ENCODE measurements around the gene STKLD1. TPM values are rescaled to one million over a fixed set of nuclear protein-coding genes. Genes with fewer than 3 reads are reported as not detected.
A peak's percentile ranks its signal among the peaks of the same experiment; 100 is the strongest.
"Not testable (repeated sequence)": the region's sequence is repeated elsewhere in the genome, so short reads cannot be mapped to it uniquely, and the experiment has no call there.

STKLD1 gene
- under 1 TPM in 1 of 2 donors, not detected in 1; 0.77 TPM for total RNA-seq

- H3K4me1 Mint-ChIP-seq: peaks cover 12% of the 10 kb centered on the region
- ATAC-seq (replicated peaks): peak; percentile 73
- no peaks in the 10 kb centered on the region for H3K27me3 Mint-ChIP-seq
- no peaks in the 10 kb centered on the region for H3K9me3 Mint-ChIP-seq
- H3K36me3 Mint-ChIP-seq (ENCODE audit: low read depth): peaks cover 43% of the 10 kb centered on the region
- peak within 1 kb of the TSS; percentile 94 for H3K4me3 Mint-ChIP-seq
- peak within 1 kb of the TSS; percentile 92 for H3K27ac Mint-ChIP-seq
Measured at GRCh38 chr9:133375724-133376654, at the start of gene STKLD1, which contains the start of gene SURF4. Gene STKLD1, plus strand, starts transcription at chr9:133376366. Its CDS starts 108 bp downstream, at chr9:133376474. Gene SURF4, minus strand, starts transcription at chr9:133376060. Its CDS starts 91 bp downstream, at chr9:133375969.

- ATAC-seq (replicated peaks); H3K4me3 Mint-ChIP-seq; H3K9me3 Mint-ChIP-seq; H3K27me3 Mint-ChIP-seq; H3K4me1 Mint-ChIP-seq; H3K27ac Mint-ChIP-seq: not testable (repeated sequence)
- H3K36me3 Mint-ChIP-seq (ENCODE audit: low read depth): peaks cover 30% of the 10 kb centered on the region
Measured at GRCh38 chr9:133327021-133327420, 49.1 kb upstream of the STKLD1 start.

DNA sequence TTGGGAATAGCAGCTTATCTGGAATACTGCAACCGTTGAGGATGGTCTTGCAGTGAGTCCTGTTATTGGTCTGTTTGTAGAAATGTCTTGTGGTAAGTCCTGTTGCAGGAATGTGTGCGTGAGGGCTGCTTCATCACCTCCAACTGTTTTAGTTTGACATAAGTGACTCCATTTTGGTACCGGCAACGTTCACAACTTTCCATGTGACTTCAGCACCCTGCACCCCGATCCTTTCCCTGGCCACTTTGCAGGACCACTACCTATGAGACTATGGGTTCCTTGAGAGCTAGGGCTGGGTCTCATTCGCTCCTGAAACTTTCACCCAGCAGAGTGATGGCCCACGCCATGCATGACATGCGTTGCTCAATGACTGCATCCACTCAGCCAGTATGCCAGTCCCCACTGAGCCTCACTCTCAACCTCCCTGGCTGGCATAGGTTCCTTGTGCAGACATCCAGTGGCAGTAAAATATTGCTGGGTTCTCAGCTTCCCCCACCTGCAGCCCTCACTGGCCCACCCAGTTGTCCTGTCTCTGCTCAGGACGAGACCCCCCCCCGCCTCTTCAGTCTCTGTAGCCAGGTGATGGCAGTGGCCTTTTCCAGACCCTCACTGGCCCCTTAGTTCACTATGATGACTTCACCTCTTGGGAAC, 48.2 kb upstream of the STKLD1 start:
- Mint-ChIP-seq H3K4me3 (no peak overlapping the region), H3K36me3 (ENCODE audit: low read depth) (peaks cover 40% of the 10 kb centered on the region), H3K27ac (no peak overlapping the region), H3K27me3 (no peaks in the 10 kb centered on the region), H3K4me1 (peaks cover 4% of the 10 kb centered on the region), H3K9me3 (no peaks in the 10 kb centered on the region)
- no peak for ATAC-seq (replicated peaks)

- not testable (repeated sequence) for ATAC-seq (replicated peaks); H3K4me1 Mint-ChIP-seq; H3K27ac Mint-ChIP-seq; H3K4me3 Mint-ChIP-seq; H3K9me3 Mint-ChIP-seq; H3K27me3 Mint-ChIP-seq
- H3K36me3 Mint-ChIP-seq (ENCODE audit: low read depth): peaks cover 56% of the 10 kb centered on the region
Measured at GRCh38 chr9:133329306-133330156, 46.6 kb upstream of the STKLD1 start.

- Mint-ChIP-seq H3K4me3 (no peak overlapping the region), H3K36me3 (ENCODE audit: low read depth) (peaks cover 72% of the 10 kb centered on the region), H3K27me3 (no peaks in the 10 kb centered on the region), H3K9me3 (no peaks in the 10 kb centered on the region), H3K4me1 (peaks cover 4% of the 10 kb centered on the region), H3K27ac (no peak overlapping the region)
- no peak for ATAC-seq (replicated peaks)
Measured at GRCh38 chr9:133331221-133331620, 44.9 kb upstream of the STKLD1 start.

DNA sequence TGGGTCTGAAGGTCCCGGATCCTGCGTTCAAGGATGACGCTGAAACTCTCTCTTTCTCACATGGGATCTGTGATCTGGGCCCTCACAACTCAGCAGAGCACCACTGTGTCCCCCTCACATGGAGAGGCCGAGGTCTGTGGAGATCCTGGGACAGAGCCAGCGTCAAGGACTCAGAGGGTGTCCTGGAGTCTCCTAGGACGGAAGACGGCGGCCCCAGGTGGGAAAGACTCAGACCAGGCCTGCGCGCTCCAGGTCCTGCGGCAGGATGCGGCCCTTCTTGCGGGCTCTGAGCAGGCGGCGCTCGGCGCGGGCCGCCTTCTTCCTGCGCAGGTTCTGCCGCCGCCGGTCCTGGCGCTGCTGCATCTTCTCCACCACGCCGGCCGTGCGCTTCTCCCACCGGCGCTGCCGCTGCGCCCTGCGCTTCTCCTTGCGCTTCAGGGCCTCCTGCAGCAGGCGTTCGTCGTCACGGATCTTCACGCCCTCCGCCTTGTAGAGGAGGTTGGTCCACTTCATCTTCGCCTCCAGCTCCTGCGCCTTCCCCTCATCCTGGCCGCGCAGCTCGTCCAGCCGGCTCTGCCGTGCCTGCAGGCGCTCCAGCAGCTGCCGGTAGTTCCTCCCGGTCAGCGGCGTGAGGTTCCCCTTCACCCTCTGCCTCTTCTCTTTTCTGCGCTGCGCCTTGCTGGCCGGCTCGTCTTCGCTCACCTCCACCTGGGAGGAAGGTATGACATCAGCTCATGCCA, 44.4 kb upstream of the STKLD1 start:
- Mint-ChIP-seq H3K36me3 (ENCODE audit: low read depth) (peaks cover 75% of the 10 kb centered on the region), H3K27ac (no peak overlapping the region), H3K4me1 (peaks cover 4% of the 10 kb centered on the region), H3K9me3 (no peaks in the 10 kb centered on the region), H3K4me3 (no peak overlapping the region), H3K27me3 (no peaks in the 10 kb centered on the region)
- no peak for ATAC-seq (replicated peaks)

- Mint-ChIP-seq H3K36me3 (ENCODE audit: low read depth) (peaks cover 75% of the 10 kb centered on the region), H3K27me3 (no peaks in the 10 kb centered on the region), H3K27ac (no peak overlapping the region), H3K4me3 (no peak overlapping the region), H3K9me3 (no peaks in the 10 kb centered on the region), H3K4me1 (peaks cover 4% of the 10 kb centered on the region)
- no peak for ATAC-seq (replicated peaks)
Measured at GRCh38 chr9:133332381-133332730, 43.8 kb upstream of the STKLD1 start.

DNA sequence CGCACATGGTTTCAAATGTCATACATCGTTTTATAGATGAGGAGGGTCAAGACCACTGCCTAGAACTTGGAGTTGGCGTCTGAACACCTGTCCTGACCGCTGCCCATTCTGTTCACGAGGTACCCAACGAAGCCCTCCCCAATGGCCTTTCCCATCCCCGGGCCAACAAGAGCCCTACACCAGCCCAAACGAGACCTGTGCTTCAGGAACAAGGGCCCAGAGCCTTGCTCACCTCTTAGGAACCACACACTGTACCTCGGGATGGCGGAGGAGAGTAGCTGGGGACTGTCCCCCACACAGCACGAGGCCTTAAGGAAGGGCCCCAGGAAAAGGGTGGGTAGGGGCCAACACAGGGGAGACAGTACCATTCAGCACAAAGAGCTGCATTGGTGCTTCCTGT, 43.2 kb upstream of the STKLD1 start:
- Mint-ChIP-seq H3K4me3 (no peak overlapping the region), H3K4me1 (peaks cover 4% of the 10 kb centered on the region), H3K9me3 (no peaks in the 10 kb centered on the region), H3K27ac (no peak overlapping the region), H3K36me3 (ENCODE audit: low read depth) (peaks cover 77% of the 10 kb centered on the region), H3K27me3 (no peaks in the 10 kb centered on the region)
- no peak for ATAC-seq (replicated peaks)

- Mint-ChIP-seq H3K4me1 (peaks cover 4% of the 10 kb centered on the region), H3K9me3 (no peaks in the 10 kb centered on the region), H3K4me3 (no peak overlapping the region), H3K27ac (no peak overlapping the region), H3K36me3 (ENCODE audit: low read depth) (peaks cover 81% of the 10 kb centered on the region), H3K27me3 (no peaks in the 10 kb centered on the region)
- ATAC-seq (replicated peaks): no peak
Measured at GRCh38 chr9:133333566-133333965, 42.6 kb upstream of the STKLD1 start.

DNA sequence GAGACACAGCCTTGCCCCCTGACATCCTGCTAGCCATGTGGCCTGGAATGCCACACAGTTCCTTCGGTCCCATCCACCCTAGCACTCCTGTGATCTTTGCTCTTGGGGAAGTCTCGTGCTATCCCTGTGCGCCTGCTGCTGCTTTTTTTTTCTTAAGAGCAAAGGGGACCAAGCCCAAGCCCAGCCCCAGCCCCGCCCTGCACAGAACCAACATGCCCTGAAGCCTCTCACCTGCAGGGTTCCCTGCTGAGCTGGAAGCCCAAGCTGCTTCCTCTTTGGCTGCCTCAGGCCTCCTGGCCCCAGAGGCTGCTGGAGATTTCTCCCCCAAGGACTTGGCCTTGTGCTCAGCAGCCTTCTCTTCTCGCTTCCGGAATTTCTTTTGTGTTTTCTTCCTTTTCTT, 42.0 kb upstream of the STKLD1 start:
- peak overlapping the region; percentile 93 for H3K4me3 Mint-ChIP-seq
- H3K27me3 Mint-ChIP-seq: no peaks in the 10 kb centered on the region
- H3K9me3 Mint-ChIP-seq: no peaks in the 10 kb centered on the region
- H3K36me3 Mint-ChIP-seq (ENCODE audit: low read depth): peaks cover 81% of the 10 kb centered on the region
- H3K4me1 Mint-ChIP-seq: peaks cover 4% of the 10 kb centered on the region
- peak overlapping the region; percentile 36 for H3K27ac Mint-ChIP-seq
- no peak for ATAC-seq (replicated peaks)

DNA sequence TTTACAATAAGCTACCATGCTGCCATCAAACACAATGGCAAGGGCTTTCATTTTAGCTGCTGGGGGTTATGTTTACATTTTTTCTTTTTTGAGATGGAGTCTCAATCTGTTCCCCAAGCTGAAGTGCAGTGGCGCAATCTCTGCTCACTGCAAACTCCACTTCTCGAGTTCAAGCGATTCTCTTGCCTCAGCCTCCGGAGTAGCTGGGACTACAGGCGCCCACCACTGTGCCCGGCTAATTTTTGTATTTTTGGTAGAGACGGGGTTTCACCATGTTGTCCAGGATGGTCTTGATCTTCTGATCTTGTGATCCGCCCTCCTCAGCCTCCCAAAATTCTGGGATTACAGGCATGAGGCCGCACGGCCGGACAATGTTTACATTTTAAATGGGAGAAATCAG, 41.3 kb upstream of the STKLD1 start:
- Mint-ChIP-seq H3K4me3 (peak overlapping the region; percentile 93), H3K36me3 (ENCODE audit: low read depth) (peaks cover 85% of the 10 kb centered on the region), H3K27ac (peak overlapping the region; percentile 89)
- not testable (repeated sequence) for ATAC-seq (replicated peaks); H3K4me1 Mint-ChIP-seq; H3K9me3 Mint-ChIP-seq; H3K27me3 Mint-ChIP-seq

DNA sequence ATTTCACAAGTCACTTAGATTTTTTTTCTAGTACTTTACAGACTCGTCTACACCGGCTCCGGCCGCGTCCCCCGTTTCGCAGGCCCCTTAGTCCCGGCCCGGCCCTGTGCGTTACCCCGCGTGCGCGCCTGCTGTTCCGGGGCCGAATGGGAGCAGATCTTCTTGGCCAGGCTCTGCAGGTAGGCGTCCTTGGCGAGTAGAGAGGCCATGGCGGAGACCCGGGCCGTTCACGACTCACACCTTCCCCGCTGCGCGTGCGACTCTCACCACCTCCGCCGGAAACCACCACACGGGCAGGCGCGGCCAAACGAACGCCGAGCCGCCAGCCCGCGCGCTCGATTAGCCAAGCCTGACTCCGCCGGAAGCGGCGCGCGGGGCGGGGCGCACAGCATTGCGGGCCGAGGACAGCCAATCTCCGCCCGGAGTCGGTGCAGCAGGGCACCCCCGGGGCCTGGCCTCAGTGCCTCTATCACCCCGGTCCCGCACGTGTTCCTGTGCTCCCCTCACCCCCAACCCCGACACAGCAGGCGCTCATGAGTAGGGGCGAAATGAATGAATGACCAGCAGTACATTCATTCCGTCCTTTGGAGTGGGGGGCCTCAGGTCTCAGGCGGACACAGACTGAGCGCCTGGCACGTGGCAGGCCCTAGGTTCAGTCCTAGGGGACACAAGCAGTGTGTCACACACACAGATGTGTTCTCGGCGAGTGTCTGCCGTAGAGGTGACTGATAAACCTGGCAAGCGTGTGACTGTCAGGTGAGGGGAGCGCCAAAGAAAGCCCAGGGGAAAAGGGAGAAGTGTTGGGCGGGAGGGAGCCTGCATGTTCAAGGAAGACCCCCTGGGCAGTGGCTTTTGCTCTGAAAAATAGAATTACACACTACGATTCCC, 40.0 kb upstream of the STKLD1 start, which contains the start of gene SURF6:
Gene SURF6 (minus strand): TSS at position 265 of the 888 bp plus-strand sequence. CDS start 56 bp downstream, at position 209.
- H3K27me3 Mint-ChIP-seq: no peaks in the 10 kb centered on the region
- no peaks in the 10 kb centered on the region for H3K4me1 Mint-ChIP-seq
- peak within 1 kb of the TSS; percentile 93 for H3K4me3 Mint-ChIP-seq
- peak; percentile 96 for ATAC-seq (replicated peaks)
- peaks cover 84% of the 10 kb centered on the region for H3K36me3 Mint-ChIP-seq (ENCODE audit: low read depth)
- peak within 1 kb of the TSS; percentile 89 for H3K27ac Mint-ChIP-seq
- H3K9me3 Mint-ChIP-seq: no peaks in the 10 kb centered on the region

DNA sequence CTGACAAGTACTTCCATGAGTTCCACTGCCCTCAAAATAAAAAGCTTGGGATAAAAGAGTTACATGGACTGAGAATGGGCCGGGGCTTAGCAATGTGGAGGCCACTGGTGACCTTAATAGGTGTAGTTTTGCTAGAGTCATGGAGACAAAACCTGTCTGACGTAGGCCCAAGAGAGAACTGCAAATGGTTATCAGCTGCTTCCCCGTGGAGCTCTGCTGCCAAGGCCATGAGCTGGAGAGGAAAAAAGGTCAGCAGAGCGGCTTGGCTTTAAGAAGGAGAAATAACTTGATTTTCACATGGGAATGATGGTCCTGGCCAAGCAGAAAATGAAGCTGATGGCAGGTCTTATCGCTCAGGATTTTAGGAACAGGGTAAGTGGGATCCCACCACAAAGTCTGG, 36.5 kb upstream of the STKLD1 start:
- H3K27ac Mint-ChIP-seq: peak overlapping the region; percentile 24

More for the DNA sequence above, 36.5 kb upstream of the STKLD1 start:
- ATAC-seq (replicated peaks): no peak
- Mint-ChIP-seq H3K36me3 (ENCODE audit: low read depth) (peaks cover 75% of the 10 kb centered on the region), H3K9me3 (no peaks in the 10 kb centered on the region), H3K4me3 (no peak overlapping the region), H3K27me3 (no peaks in the 10 kb centered on the region), H3K4me1 (no peaks in the 10 kb centered on the region)
